ENCODE results near the gene NR1D1.

GRCh38 chr17:40103071-40103661 lies 2.8 kb upstream of the NR1D1 start:
- no peak for TF ChIP-seq CTCF (IDR thresholded peaks at IDR 0.05)
- TF ChIP-seq POLR2AphosphoS5 (IDR thresholded peaks at IDR 0.05), result no peak
- no peak for TF ChIP-seq EP300 (IDR thresholded peaks at IDR 0.05)
- no peak for TF ChIP-seq POLR2A (IDR thresholded peaks at IDR 0.05)

Measured in suprapubic skin (tissue), 4 donors.